Measurements from ENCODE around the gene ARPC4.

DNA sequence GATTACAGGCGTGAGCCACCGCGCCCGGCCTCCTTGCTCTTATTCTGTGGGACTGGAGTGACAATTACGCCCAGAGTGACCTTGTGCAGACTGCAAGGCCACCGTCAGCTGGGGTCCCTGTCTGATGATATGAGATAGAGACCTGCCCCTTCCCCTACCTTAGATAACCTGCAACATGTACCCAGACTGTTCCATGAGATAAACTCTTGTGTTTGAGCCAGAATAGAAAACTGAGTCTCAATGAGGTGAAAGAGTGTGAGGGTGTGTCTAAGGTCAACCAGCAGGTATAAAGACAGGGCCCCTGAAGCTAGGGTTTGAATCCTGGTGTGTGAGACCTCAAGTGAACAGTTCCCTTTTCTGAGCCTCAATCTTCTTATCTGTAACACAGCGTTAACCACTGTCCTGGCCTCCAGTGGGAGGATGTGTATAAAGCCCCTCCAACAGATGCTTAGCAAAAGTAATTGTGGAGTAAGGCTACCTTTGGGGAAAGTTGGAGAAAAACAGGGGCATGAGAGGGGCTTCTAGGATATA lies 6.6 kb upstream of the ARPC4 start:
- no peak for TF ChIP-seq IRF2 (CRISPR knock-in tag; IDR thresholded peaks at IDR 0.05; ENCODE audit: borderline replicate concordance, low read depth)
- TF ChIP-seq JUN (CRISPR knock-in tag; IDR thresholded peaks at IDR 0.05): no peak
- TF ChIP-seq ETV6 (CRISPR knock-in tag; IDR thresholded peaks at IDR 0.05): no peak
- no peak for TF ChIP-seq FOXJ3 (CRISPR knock-in tag; IDR thresholded peaks at IDR 0.05; ENCODE audit: borderline replicate concordance)
- TF ChIP-seq, protein P1, sequence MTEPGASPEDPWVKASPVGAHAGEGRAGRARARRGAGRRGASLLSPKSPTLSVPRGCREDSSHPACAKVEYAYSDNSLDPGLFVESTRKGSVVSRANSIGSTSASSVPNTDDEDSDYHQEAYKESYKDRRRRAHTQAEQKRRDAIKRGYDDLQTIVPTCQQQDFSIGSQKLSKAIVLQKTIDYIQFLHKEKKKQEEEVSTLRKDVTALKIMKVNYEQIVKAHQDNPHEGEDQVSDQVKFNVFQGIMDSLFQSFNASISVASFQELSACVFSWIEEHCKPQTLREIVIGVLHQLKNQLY (CRISPR knock-in tag; IDR thresholded peaks at IDR 0.05): no peak

All from WTC11 (cell line).